GM23338 (cell line): ENCODE results near the gene THY1. TPM values are rescaled to one million over a fixed set of nuclear protein-coding genes. Genes with fewer than 3 reads are reported as not detected.
A peak's percentile ranks its signal among the peaks of the same experiment; 100 is the strongest.

Experiments used
- ATAC-seq: fragments of 200-7000 bp; cut with Tn5 transposase; 3 replicates; pipeline ENCODE4 v1.9.1; 2020
- DNase-seq: peaks from one replicate; pipeline ENCODE4 v3.0.0-alpha.2; 2015; ENCODE audit warnings: low spot score
- H2AFZ ChIP-seq: fragments of 200-600 bp; sonication (generic); 2 replicates; pipeline ENCODE4 v1.8.0; 2016; ENCODE audit warnings: antibody characterized with exemption, mild to moderate bottlenecking, moderate library complexity
- H3F3A ChIP-seq: fragments of 200-600 bp; sonication (generic); replicated peaks from 2 replicates; pipeline ENCODE4 v1.8.0; 2017; ENCODE audit warnings: antibody characterized with exemption, mixed run types, low read depth
- H3K27ac ChIP-seq: fragments of 200-600 bp; sonication (generic); 2 replicates; pipeline ENCODE4 v1.6.1; 2016; ENCODE audit warnings: low read depth
- H3K27me3 ChIP-seq: fragments of 200-600 bp; sonication (generic); 2 replicates; pipeline ENCODE4 v1.8.0; 2016; ENCODE audit warnings: mild to moderate bottlenecking, mixed run types, moderate library complexity; ENCODE audit not compliant: insufficient read depth
- H3K36me3 ChIP-seq: fragments of 200-600 bp; sonication (generic); 2 replicates; pipeline ENCODE4 v1.8.0; 2016; ENCODE audit warnings: mild to moderate bottlenecking; ENCODE audit not compliant: insufficient read depth
- H3K4me1 ChIP-seq: fragments of 200-600 bp; sonication (generic); 2 replicates; pipeline ENCODE4 v1.8.0; 2016; ENCODE audit warnings: mild to moderate bottlenecking, moderate library complexity; ENCODE audit not compliant: insufficient read depth
- H3K4me2 ChIP-seq: fragments of 200-600 bp; sonication (generic); 2 replicates; pipeline ENCODE4 v1.7.1; 2017; ENCODE audit warnings: mixed run types
- H3K4me3 ChIP-seq: fragments of 200-600 bp; sonication (generic); 2 replicates; pipeline ENCODE4 v1.6.1; 2016; ENCODE audit warnings: mixed run types
- H3K79me2 ChIP-seq: fragments of 200-600 bp; sonication (generic); replicated peaks from 2 replicates; pipeline ENCODE4 v1.8.0; 2017; ENCODE audit warnings: mild to moderate bottlenecking; ENCODE audit not compliant: insufficient read depth
- H3K9me2 ChIP-seq: fragments of 200-600 bp; sonication (generic); 2 replicates; pipeline ENCODE4 v1.8.0; 2017; ENCODE audit not compliant: insufficient read depth
- H4K20me1 ChIP-seq: fragments of 200-600 bp; sonication (generic); replicated peaks from 2 replicates; pipeline ENCODE4 v1.8.0; 2017; ENCODE audit warnings: mild to moderate bottlenecking; ENCODE audit not compliant: insufficient read depth
- H3K27ac Mint-ChIP-seq: 2 replicates; pipeline ENCODE4 v1.8.0; 2020; ENCODE audit warnings: inconsistent platforms, mild to moderate bottlenecking, moderate library complexity, mixed read lengths
- H3K27me3 Mint-ChIP-seq: 3 replicates; pipeline ENCODE4 v1.8.0; 2022; ENCODE audit warnings: low read depth, mild to moderate bottlenecking, moderate library complexity, mixed read lengths, inconsistent platforms; ENCODE audit not compliant: insufficient read depth, poor library complexity
- H3K36me3 Mint-ChIP-seq: 3 replicates; pipeline ENCODE4 v1.8.0; 2021; ENCODE audit warnings: low read depth, mild to moderate bottlenecking, inconsistent platforms, moderate library complexity, mixed read lengths
- H3K4me1 Mint-ChIP-seq: 3 replicates; pipeline ENCODE4 v1.8.0; 2020; ENCODE audit warnings: mild to moderate bottlenecking, inconsistent platforms, mixed read lengths
- H3K4me3 Mint-ChIP-seq: 3 replicates; pipeline ENCODE4 v1.8.0; 2021; ENCODE audit warnings: moderate library complexity, mild to moderate bottlenecking, inconsistent platforms, mixed read lengths
- H3K9me3 Mint-ChIP-seq: 3 replicates; pipeline ENCODE4 v1.8.0; 2020; ENCODE audit warnings: moderate library complexity, mild to moderate bottlenecking, inconsistent platforms, mixed read lengths
- CREB1 ChIP-seq: fragments of 250-450 bp; sonication (Bioruptor Pico); IDR thresholded peaks from 2 replicates; pipeline ENCODE4 v1.5.0; 2020; ENCODE audit warnings: low read depth, mild to moderate bottlenecking, moderate library complexity
- EZH2 ChIP-seq: fragments of 200-600 bp; sonication (generic); IDR thresholded peaks from one replicate; pipeline ENCODE4 v1.8.0; 2017; ENCODE audit warnings: antibody characterized with exemption, mild to moderate bottlenecking, low read depth; ENCODE audit not compliant: unreplicated experiment
- EZH2phosphoT487 ChIP-seq: fragments of 200-600 bp; sonication (generic); IDR thresholded peaks from one replicate; pipeline ENCODE4 v1.8.1; 2018; ENCODE audit warnings: antibody characterized with exemption; ENCODE audit not compliant: unreplicated experiment
- JUNB ChIP-seq: IDR thresholded peaks from one replicate; pipeline ENCODE4 v1.6.1; 2016; ENCODE audit warnings: antibody characterized with exemption; ENCODE audit not compliant: unreplicated experiment
- NANOG ChIP-seq: IDR thresholded peaks from 2 replicates; pipeline ENCODE4 v1.6.1; 2016; ENCODE audit warnings: antibody characterized with exemption, borderline replicate concordance
- POLR2AphosphoS5 ChIP-seq: IDR thresholded peaks from 2 replicates; pipeline ENCODE4 v1.6.1; 2016; ENCODE audit warnings: antibody characterized with exemption, low read depth
- STAT1 ChIP-seq: IDR thresholded peaks from one replicate; pipeline ENCODE4 v1.6.1; 2016; ENCODE audit warnings: antibody characterized with exemption; ENCODE audit not compliant: unreplicated experiment
- ZNF114 ChIP-seq: fragments of 250-450 bp; sonication (Bioruptor Pico); IDR thresholded peaks from 2 replicates; pipeline ENCODE4 v1.5.0; 2020; ENCODE audit warnings: mild to moderate bottlenecking, moderate library complexity
- ZNF331 ChIP-seq: fragments of 250-450 bp; sonication (Bioruptor Pico); IDR thresholded peaks from 2 replicates; pipeline ENCODE4 v1.5.0; 2020; ENCODE audit warnings: low read depth, mild to moderate bottlenecking, moderate library complexity
- ZNF462 ChIP-seq: fragments of 250-450 bp; sonication (Bioruptor Pico); IDR thresholded peaks from 2 replicates; pipeline ENCODE4 v1.5.0; 2020; ENCODE audit warnings: mild to moderate bottlenecking, moderate library complexity
- polyA plus RNA-seq: library from polyadenylated mRNA; unstranded; fragments of >200 nt; fragmentation: Nextera tagmentation; extraction: Ambion mirVana; gene quantifications from 2 replicates; pipeline ENCODE4 v1.2.1, GENCODE V29; 2016
- total RNA-seq: library from RNA; depleted of rRNA; stranded (reverse); fragments of >200 nt; shearing (Covaris generic); gene quantifications from 2 replicates; pipeline ENCODE4 v1.2.3, GENCODE V29; 2014
- TF ChIP-seq, protein P1 (sequence below): IDR thresholded peaks from one replicate; pipeline ENCODE4 v1.6.1; 2018; ENCODE audit warnings: antibody characterized with exemption; ENCODE audit not compliant: unreplicated experiment
- TF ChIP-seq, protein P2 (sequence below), 2 experiments: fragments of 200-600 bp in 1 of 2; sonication (generic) in 1 of 2; conservative IDR thresholded peaks; 2 replicates each; pipeline versions ENCODE4 v1.5.1 to v1.6.1; 2016 to 2017; ENCODE audit warnings: antibody characterized with exemption in 2 of 2, low read depth in 2 of 2, mild to moderate bottlenecking in 2 of 2, moderate library complexity in 1 of 2
- TF ChIP-seq, protein P3 (sequence below): IDR thresholded peaks from 2 replicates; pipeline ENCODE4 v1.6.1; 2016; ENCODE audit warnings: antibody characterized with exemption

Gene THY1
- total and polyA plus RNA-seq, 2 experiments from 2014 or later: 490 to 597 TPM

DNA sequence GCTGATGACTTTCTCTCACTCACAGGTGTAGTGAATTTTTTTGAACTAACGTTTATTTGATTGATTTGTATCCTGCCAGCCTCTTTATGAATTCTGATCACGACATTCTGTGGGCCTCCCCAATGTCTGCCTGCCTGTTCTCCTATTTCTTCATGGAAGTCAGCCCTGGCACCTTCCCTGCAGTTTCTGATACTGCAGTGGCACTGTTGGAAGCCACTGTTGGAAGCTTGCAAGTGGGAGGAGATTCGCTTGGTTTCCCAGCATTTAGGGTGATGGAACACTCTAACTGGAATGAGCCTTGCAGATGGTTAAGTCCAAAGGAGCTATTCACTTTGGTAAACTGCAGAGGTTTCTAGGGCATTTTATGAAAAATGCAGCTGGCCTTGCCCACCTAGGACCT, 1.3 kb upstream of the THY1 start:
- H3K4me3 Mint-ChIP-seq: peak overlapping the region; percentile 91; the same call in 1 of the 3 replicates

More for the DNA sequence above, 1.3 kb upstream of the THY1 start:
- Histone ChIP-seq H3K9me2 (peaks cover 2% of the 10 kb centered on the region; the same call in 1 of the 2 replicates), H2AFZ (no peak overlapping the region), H4K20me1 (peaks cover 10% of the 10 kb centered on the region), H3K27ac (no peak overlapping the region), H3K36me3 (peaks cover 15% of the 10 kb centered on the region; the same call in 1 of the 2 replicates), H3K4me2 (peak overlapping the region; percentile 74), H3K4me3 (no peak overlapping the region; the same call in 1 of the 2 replicates), H3K27me3 (no peaks in the 10 kb centered on the region), H3K4me1 (peaks cover 33% of the 10 kb centered on the region), H3F3A (peaks cover 25% of the 10 kb centered on the region), H3K79me2 (peaks cover 40% of the 10 kb centered on the region)
- no peak for DNase-seq
- Mint-ChIP-seq H3K27me3 (peaks cover 27% of the 10 kb centered on the region), H3K4me1 (peaks cover 54% of the 10 kb centered on the region), H3K36me3 (peaks cover 34% of the 10 kb centered on the region), H3K27ac (no peak overlapping the region), H3K9me3 (peaks cover 3% of the 10 kb centered on the region; the same call in 1 of the 3 replicates)
- ATAC-seq: no peak
- TF ChIP-seq ZNF462 (CRISPR knock-in tag): no peak
- TF ChIP-seq, protein P1, sequence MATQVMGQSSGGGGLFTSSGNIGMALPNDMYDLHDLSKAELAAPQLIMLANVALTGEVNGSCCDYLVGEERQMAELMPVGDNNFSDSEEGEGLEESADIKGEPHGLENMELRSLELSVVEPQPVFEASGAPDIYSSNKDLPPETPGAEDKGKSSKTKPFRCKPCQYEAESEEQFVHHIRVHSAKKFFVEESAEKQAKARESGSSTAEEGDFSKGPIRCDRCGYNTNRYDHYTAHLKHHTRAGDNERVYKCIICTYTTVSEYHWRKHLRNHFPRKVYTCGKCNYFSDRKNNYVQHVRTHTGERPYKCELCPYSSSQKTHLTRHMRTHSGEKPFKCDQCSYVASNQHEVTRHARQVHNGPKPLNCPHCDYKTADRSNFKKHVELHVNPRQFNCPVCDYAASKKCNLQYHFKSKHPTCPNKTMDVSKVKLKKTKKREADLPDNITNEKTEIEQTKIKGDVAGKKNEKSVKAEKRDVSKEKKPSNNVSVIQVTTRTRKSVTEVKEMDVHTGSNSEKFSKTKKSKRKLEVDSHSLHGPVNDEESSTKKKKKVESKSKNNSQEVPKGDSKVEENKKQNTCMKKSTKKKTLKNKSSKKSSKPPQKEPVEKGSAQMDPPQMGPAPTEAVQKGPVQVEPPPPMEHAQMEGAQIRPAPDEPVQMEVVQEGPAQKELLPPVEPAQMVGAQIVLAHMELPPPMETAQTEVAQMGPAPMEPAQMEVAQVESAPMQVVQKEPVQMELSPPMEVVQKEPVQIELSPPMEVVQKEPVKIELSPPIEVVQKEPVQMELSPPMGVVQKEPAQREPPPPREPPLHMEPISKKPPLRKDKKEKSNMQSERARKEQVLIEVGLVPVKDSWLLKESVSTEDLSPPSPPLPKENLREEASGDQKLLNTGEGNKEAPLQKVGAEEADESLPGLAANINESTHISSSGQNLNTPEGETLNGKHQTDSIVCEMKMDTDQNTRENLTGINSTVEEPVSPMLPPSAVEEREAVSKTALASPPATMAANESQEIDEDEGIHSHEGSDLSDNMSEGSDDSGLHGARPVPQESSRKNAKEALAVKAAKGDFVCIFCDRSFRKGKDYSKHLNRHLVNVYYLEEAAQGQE: no peak
- no peak for TF ChIP-seq NANOG
- no peak for TF ChIP-seq ZNF331
- no peak for TF ChIP-seq CREB1 (CRISPR knock-in tag)
- TF ChIP-seq STAT1: no peak
- no peak for TF ChIP-seq POLR2AphosphoS5
- TF ChIP-seq, protein P2, sequence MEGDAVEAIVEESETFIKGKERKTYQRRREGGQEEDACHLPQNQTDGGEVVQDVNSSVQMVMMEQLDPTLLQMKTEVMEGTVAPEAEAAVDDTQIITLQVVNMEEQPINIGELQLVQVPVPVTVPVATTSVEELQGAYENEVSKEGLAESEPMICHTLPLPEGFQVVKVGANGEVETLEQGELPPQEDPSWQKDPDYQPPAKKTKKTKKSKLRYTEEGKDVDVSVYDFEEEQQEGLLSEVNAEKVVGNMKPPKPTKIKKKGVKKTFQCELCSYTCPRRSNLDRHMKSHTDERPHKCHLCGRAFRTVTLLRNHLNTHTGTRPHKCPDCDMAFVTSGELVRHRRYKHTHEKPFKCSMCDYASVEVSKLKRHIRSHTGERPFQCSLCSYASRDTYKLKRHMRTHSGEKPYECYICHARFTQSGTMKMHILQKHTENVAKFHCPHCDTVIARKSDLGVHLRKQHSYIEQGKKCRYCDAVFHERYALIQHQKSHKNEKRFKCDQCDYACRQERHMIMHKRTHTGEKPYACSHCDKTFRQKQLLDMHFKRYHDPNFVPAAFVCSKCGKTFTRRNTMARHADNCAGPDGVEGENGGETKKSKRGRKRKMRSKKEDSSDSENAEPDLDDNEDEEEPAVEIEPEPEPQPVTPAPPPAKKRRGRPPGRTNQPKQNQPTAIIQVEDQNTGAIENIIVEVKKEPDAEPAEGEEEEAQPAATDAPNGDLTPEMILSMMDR (conservative IDR thresholded peaks at IDR 0.05; ENCODE audit: low read depth in 2 of 2): no peak
- TF ChIP-seq ZNF114 (CRISPR knock-in tag): no peak
- TF ChIP-seq, protein P3, sequence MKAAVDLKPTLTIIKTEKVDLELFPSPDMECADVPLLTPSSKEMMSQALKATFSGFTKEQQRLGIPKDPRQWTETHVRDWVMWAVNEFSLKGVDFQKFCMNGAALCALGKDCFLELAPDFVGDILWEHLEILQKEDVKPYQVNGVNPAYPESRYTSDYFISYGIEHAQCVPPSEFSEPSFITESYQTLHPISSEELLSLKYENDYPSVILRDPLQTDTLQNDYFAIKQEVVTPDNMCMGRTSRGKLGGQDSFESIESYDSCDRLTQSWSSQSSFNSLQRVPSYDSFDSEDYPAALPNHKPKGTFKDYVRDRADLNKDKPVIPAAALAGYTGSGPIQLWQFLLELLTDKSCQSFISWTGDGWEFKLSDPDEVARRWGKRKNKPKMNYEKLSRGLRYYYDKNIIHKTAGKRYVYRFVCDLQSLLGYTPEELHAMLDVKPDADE: no peak
- no peak for TF ChIP-seq EZH2phosphoT487
- no peak for TF ChIP-seq EZH2
- TF ChIP-seq JUNB: no peak
